Left kidney (tissue), 2 donors: ENCODE measurements around the gene RABGGTA. TPM values are rescaled to one million over a fixed set of nuclear protein-coding genes. Genes with fewer than 3 reads are reported as not detected.
"Not testable (repeated sequence)": the region's sequence is repeated elsewhere in the genome, so short reads cannot be mapped to it uniquely, and the experiment has no call there.

Experiments used
- DNase-seq: peaks from one replicate; pipeline ENCODE4 v3.0.0-alpha.2; 2013
- polyA plus RNA-seq: library from polyadenylated mRNA; unstranded; fragments of 120-200 nt; gene quantifications from one replicate; pipeline ENCODE4 v1.2.1, GENCODE V29; 2013; ENCODE audit not compliant: insufficient read length

The RABGGTA gene
- polyA plus RNA-seq, 1 donor = 18.8 TPM

- peak; percentile 91 for DNase-seq
Observed at GRCh38 chr14:24241829-24242443, 29.5 kb downstream of the RABGGTA start.

GRCh38 chr14:24240110-24240918, 31.1 kb downstream of the RABGGTA start:
- no peak for DNase-seq

GRCh38 chr14:24238527-24239037, 32.8 kb downstream of the RABGGTA start:
- no peak for DNase-seq

GRCh38 chr14:24238123-24238522, 33.3 kb downstream of the RABGGTA start:
- no peak for DNase-seq

- DNase-seq = no peak
Observed at GRCh38 chr14:24237463-24237955, 33.9 kb downstream of the RABGGTA start.

- DNase-seq = no peak
Observed at GRCh38 chr14:24236689-24237462, 34.5 kb downstream of the RABGGTA start.

- no peak for DNase-seq
Observed at GRCh38 chr14:24235804-24236688, 35.4 kb downstream of the RABGGTA start.

- DNase-seq = no peak
Observed at GRCh38 chr14:24234095-24235005, 37.0 kb downstream of the RABGGTA start.

- DNase-seq = no peak
Observed at GRCh38 chr14:24233538-24233866, 37.9 kb downstream of the RABGGTA start.

GRCh38 chr14:24232645-24233537, 38.5 kb downstream of the RABGGTA start, which contains the start of gene GMPR2:
Gene GMPR2, plus strand, starts transcription at chr14:24232929. Its CDS starts 325 bp downstream, at chr14:24233254.
- DNase-seq = no peak

- DNase-seq = peak; percentile 85
Observed at GRCh38 chr14:24232121-24232644, 39.2 kb downstream of the RABGGTA start, which contains the start of gene NEDD8. Gene NEDD8, minus strand, starts transcription at chr14:24232367. Its CDS starts 100 bp downstream, at chr14:24232267.

- DNase-seq = no peak
Observed at GRCh38 chr14:24231263-24232120, 39.9 kb downstream of the RABGGTA start.

GRCh38 chr14:24228902-24229301, 42.5 kb downstream of the RABGGTA start:
- DNase-seq = no peak

- DNase-seq = no peak
Observed at GRCh38 chr14:24226473-24226872, 44.9 kb downstream of the RABGGTA start.

GRCh38 chr14:24224618-24225071, 46.8 kb downstream of the RABGGTA start:
- no peak for DNase-seq

- DNase-seq = not testable (repeated sequence)
Observed at GRCh38 chr14:24222987-24223386, 48.4 kb downstream of the RABGGTA start.

GRCh38 chr14:24219521-24219920, 51.9 kb downstream of the RABGGTA start:
- DNase-seq = no peak

- no peak for DNase-seq
Observed at GRCh38 chr14:24219080-24219479, 52.3 kb downstream of the RABGGTA start.
